Subcutaneous abdominal adipose tissue (tissue), 5 donors: Measurements from ENCODE around the gene RABL3.
"Not testable (repeated sequence)": the region's sequence is repeated elsewhere in the genome, so short reads cannot be mapped to it uniquely, and the experiment has no call there.

Experiments used
- H3K27ac ChIP-seq: one replicate; pipeline ENCODE4 v1.7.0; 2013; ENCODE audit warnings: low read depth, mild to moderate bottlenecking, inconsistent platforms, low read length, moderate library complexity
- H3K27me3 ChIP-seq, 5 donors: one replicate each; pipeline ENCODE4 v1.7.0; 2013; ENCODE audit warnings: low read length in 5 of 5, inconsistent platforms in 1 of 5; ENCODE audit not compliant: control insufficient read depth in 5 of 5, insufficient read depth in 4 of 5
- H3K36me3 ChIP-seq, 5 donors: one replicate each; pipeline ENCODE4 v1.7.0; 2013; ENCODE audit warnings: low read length in 5 of 5; ENCODE audit not compliant: control insufficient read depth in 5 of 5, insufficient read depth in 5 of 5
- H3K4me1 ChIP-seq, 5 donors: one replicate each; pipeline ENCODE4 v1.7.0; 2013; ENCODE audit warnings: low read length in 5 of 5, mild to moderate bottlenecking in 3 of 5, moderate library complexity in 1 of 5; ENCODE audit not compliant: control insufficient read depth in 5 of 5, insufficient read depth in 5 of 5
- H3K4me3 ChIP-seq, 5 donors: one replicate each; pipeline ENCODE4 v1.7.0; 2013; ENCODE audit warnings: low read length in 5 of 5, low read depth in 1 of 5
- H3K9ac ChIP-seq, 5 donors: one replicate each; pipeline ENCODE4 v1.7.0; 2013; ENCODE audit warnings: low read length in 5 of 5, mild to moderate bottlenecking in 4 of 5, moderate library complexity in 3 of 5
- H3K9me3 ChIP-seq, 5 donors: one replicate each; pipeline ENCODE4 v1.7.0; 2013; ENCODE audit warnings: low read length in 5 of 5; ENCODE audit not compliant: control insufficient read depth in 5 of 5
- donor health status: healthy.
- donor health status: healthy.
- donor health status: healthy.
- donor health status: healthy.
- donor health status: healthy.

Gene RABL3

GRCh38 chr3:120730576-120731542, 11.5 kb downstream of the RABL3 start:
- Histone ChIP-seq H3K4me3 (no peak overlapping the region), H3K27ac (no peak overlapping the region), H3K9ac (no peak overlapping the region), H3K9me3 (no peaks in the 10 kb centered on the region), H3K27me3 (no peaks in the 10 kb centered on the region), H3K36me3 (peaks cover 2 to 24% (median 6%) of the 10 kb centered on the region in 5 donors), H3K4me1 (no peaks in the 10 kb centered on the region)

DNA sequence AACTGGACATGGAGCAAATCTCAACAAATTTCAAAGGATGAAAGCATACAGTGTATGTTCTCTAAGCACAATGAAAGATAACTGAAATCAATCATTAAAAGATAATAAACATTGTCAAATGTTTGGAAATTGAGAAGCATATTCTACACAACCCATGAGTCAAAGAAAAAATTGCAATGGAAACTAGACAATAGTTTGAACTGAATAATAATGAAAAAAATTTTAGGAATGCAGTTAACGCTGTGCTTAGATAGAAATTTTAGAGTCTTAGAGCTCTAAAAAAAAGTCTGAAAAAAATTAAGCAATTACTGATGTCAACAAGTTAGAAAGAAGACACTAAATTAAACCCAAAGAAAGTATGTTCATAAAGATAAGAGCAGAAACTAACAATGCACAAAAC, 15.5 kb downstream of the RABL3 start:
- Histone ChIP-seq H3K27ac (no peak overlapping the region), H3K27me3 (no peaks in the 10 kb centered on the region), H3K9me3 (no peaks in the 10 kb centered on the region), H3K36me3 (peaks cover 2 to 24% (median 6%) of the 10 kb centered on the region in 5 donors), H3K4me1 (no peaks in the 10 kb centered on the region), H3K4me3 (no peak overlapping the region), H3K9ac (no peak overlapping the region)

- H3K27me3 ChIP-seq, H3K27ac ChIP-seq, H3K36me3 ChIP-seq, H3K4me1 ChIP-seq, H3K9me3 ChIP-seq, H3K9ac ChIP-seq: not testable (repeated sequence)
- H3K4me3 ChIP-seq, result peak overlapping the region in 4 of 5 donors; percentile 23 to 59 (median 53)
Observed at GRCh38 chr3:120719167-120719834, 23.0 kb downstream of the RABL3 start.

DNA sequence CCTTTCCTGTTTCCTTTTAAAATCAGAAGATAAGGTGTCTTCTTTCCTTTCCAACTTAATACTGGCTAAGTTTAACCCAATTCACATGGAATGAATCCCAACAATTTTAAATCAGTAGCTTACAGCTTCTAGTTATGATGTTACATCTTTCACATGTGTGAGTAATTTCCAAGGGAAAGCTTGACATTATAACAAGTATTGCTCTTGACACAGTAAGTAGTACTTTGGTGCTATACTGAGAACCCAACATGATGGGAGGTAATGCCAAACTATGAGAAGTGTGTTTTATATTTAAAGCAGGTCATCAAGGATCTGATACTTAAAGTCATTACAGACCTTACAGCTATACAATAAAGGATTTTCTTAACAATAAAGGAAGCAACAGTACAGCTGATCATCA, 29.1 kb downstream of the RABL3 start:
- H3K9me3 ChIP-seq, result no peaks in the 10 kb centered on the region
- H3K4me1 ChIP-seq, result no peaks in the 10 kb centered on the region
- no peaks in the 10 kb centered on the region for H3K27me3 ChIP-seq
- no peak overlapping the region for H3K27ac ChIP-seq
- H3K9ac ChIP-seq, result no peak overlapping the region
- H3K36me3 ChIP-seq, result peaks cover 0 to 8% (median 3%) of the 10 kb centered on the region in 5 donors
- no peak overlapping the region for H3K4me3 ChIP-seq

DNA sequence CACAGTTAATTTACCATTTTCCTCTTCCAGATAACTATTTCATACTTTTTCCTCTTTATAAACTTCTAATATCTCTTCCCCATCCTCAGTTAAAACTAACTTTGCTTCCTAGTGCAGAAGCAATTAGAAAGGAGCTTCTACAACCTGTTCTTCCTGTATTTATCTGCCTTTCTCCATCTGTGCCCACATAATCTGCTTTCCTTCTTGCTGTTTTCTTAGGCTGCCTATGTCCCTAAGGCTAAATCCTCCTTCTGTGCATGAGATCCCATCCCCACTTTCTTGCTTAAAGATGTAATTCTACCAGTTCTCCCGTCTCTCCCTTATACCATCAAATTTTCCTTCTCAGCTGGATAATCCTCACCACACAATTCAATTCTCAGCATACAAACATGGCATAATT, 31.9 kb downstream of the RABL3 start:
- H3K4me3 ChIP-seq, result no peak overlapping the region
- no peak overlapping the region for H3K9ac ChIP-seq
- peaks cover 0 to 3% (median 0%) of the 10 kb centered on the region in 5 donors for H3K4me1 ChIP-seq
- H3K27me3 ChIP-seq, result no peaks in the 10 kb centered on the region
- H3K27ac ChIP-seq, result no peak overlapping the region
- H3K9me3 ChIP-seq, result no peaks in the 10 kb centered on the region
- peaks cover 0 to 8% (median 5%) of the 10 kb centered on the region in 5 donors for H3K36me3 ChIP-seq

DNA sequence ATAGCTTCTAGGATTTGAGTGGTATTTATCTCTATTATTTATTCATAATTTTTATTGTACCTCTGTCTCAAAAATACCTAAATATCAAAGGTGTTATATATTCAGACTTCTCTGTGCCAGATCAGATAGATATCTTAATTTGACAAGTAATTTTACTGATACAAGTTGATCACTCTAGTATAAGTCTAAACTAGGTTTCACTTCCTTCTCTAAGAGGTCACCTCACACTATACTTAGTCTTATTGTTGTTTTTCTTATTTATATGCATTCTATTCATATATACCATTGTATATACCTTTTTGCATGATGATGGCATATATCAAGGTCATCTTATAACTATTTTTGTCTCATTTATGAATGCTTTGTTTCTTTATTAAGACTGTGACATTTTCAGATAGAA, 33.9 kb downstream of the RABL3 start:
- peaks cover 0 to 11% (median 0%) of the 10 kb centered on the region in 5 donors for H3K4me1 ChIP-seq
- H3K27ac ChIP-seq, result no peak overlapping the region
- no peak overlapping the region for H3K9ac ChIP-seq
- no peak overlapping the region for H3K4me3 ChIP-seq
- H3K9me3 ChIP-seq, result no peaks in the 10 kb centered on the region
- peaks cover 5 to 12% (median 7%) of the 10 kb centered on the region in 5 donors for H3K36me3 ChIP-seq
- H3K27me3 ChIP-seq, result no peaks in the 10 kb centered on the region

DNA sequence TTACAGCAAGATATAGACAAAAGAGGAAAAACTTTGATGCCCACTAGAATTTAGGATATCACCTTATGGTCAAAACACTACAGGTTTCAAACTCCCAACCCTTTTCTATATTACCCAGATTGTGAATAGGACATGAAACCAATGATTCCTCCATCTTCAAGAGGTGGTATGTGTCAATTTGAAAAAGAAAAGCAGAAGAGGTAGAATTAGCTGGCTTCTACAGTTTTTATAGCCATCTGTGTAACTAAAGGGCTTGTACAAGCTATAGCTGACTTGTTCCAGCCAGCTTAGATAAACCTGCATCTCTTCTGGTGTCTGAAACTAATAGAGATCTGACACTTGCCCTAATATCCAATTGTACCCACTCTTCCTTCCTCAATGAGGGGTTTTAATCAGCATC, 35.4 kb downstream of the RABL3 start:
- no peak overlapping the region for H3K9ac ChIP-seq
- H3K4me1 ChIP-seq, result peaks cover 0 to 11% (median 0%) of the 10 kb centered on the region in 5 donors
- no peak overlapping the region for H3K27ac ChIP-seq
- H3K4me3 ChIP-seq, result no peak overlapping the region
- peaks cover 5 to 12% (median 7%) of the 10 kb centered on the region in 5 donors for H3K36me3 ChIP-seq
- no peaks in the 10 kb centered on the region for H3K27me3 ChIP-seq
- H3K9me3 ChIP-seq, result peaks cover 0 to 6% (median 4%) of the 10 kb centered on the region in 5 donors

DNA sequence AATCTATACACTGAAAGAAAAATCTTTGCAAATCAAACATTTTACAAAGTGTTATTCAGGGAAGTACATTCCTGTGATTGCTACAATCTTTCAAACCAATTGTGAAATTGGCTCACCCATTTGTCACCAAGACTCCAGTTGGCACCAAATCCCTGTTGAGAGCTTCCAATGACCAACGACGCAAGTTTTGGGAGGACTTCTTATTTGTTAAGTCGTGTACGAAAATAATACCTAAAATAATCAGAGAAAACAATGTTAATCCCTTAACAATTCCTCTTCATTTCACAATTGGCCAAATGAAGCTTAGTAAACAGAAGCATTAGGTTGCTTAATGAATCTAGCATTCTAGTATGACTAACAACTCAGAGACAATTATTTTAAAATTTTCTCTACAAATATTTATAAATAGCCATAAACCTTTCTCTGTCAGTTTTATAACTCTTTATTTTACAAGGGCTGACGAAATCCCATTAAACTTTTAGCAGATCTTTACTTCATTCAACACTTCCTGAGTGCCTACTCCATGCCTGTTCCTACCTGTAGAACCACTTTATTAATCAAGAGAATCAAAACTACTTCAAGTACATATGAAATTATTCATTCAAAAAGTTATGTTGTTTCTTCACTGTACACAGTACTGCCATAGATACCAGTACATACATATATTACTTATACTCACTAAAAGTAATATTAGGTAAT, 36.3 kb downstream of the RABL3 start:
- Histone ChIP-seq H3K4me3 (no peak overlapping the region), H3K36me3 (peaks cover 5 to 12% (median 7%) of the 10 kb centered on the region in 5 donors), H3K4me1 (peaks cover 0 to 11% (median 0%) of the 10 kb centered on the region in 5 donors), H3K9me3 (peaks cover 0 to 6% (median 4%) of the 10 kb centered on the region in 5 donors), H3K9ac (peak overlapping the region in 2 of 5 donors; percentile 19 to 42), H3K27ac (peak overlapping the region; percentile 54), H3K27me3 (no peaks in the 10 kb centered on the region)

DNA sequence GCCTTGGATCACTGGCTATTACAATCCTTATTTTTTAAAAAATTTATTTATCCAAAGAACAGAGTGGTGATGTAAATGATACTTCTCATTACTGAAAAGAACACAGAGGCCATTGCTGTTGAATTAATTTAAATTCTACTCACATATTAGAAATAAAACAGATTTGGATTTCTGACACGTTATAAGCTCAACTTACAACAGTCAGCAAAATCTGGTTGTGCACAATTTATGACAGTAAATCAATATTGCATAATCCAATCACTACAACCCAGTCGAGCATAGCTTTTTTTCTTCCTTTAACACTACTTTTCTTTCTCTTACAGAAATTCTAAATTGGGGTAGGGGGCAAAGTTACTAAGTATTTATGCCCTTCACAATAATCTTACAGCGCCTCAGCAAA, 43.0 kb downstream of the RABL3 start:
- H3K36me3 ChIP-seq, result peaks cover 6 to 12% (median 7%) of the 10 kb centered on the region in 5 donors
- no peak overlapping the region for H3K4me3 ChIP-seq
- no peak overlapping the region for H3K9ac ChIP-seq
- H3K4me1 ChIP-seq, result no peaks in the 10 kb centered on the region
- H3K9me3 ChIP-seq, result peaks cover 0 to 6% (median 4%) of the 10 kb centered on the region in 5 donors
- H3K27me3 ChIP-seq, result no peaks in the 10 kb centered on the region
- H3K27ac ChIP-seq, result no peak overlapping the region
